Memory B cell (primary cell): ENCODE results near the gene NKD2.

Experiments used
- ATAC-seq: fragments of 150-1000 bp; cut with Tn5 transposase; 2 replicates; pipeline ENCODE4 v1.10.0; 2021; ENCODE audit warnings: low read depth, mild to moderate bottlenecking, moderate library complexity
- DNase-seq, 2 donors: peaks; one replicate each; pipeline ENCODE4 v3.0.0; 2022; ENCODE audit warnings: low spot score in 2 of 2
- H3K27ac Mint-ChIP-seq: one replicate; pipeline ENCODE4 v1.8.0; 2022; ENCODE audit warnings: mild to moderate bottlenecking, moderate library complexity, mixed read lengths
- H3K27me3 Mint-ChIP-seq: one replicate; pipeline ENCODE4 v1.8.0; 2022; ENCODE audit warnings: mixed read lengths
- H3K36me3 Mint-ChIP-seq: one replicate; pipeline ENCODE4 v1.8.0; 2022; ENCODE audit warnings: mild to moderate bottlenecking, mixed read lengths
- H3K4me1 Mint-ChIP-seq: one replicate; pipeline ENCODE4 v1.8.0; 2022; ENCODE audit warnings: mixed read lengths
- H3K4me3 Mint-ChIP-seq: one replicate; pipeline ENCODE4 v1.8.0; 2022; ENCODE audit warnings: mild to moderate bottlenecking, moderate library complexity, mixed read lengths
- H3K9me3 Mint-ChIP-seq: one replicate; pipeline ENCODE4 v1.8.0; 2022; ENCODE audit warnings: mixed read lengths

The NKD2 gene

DNA sequence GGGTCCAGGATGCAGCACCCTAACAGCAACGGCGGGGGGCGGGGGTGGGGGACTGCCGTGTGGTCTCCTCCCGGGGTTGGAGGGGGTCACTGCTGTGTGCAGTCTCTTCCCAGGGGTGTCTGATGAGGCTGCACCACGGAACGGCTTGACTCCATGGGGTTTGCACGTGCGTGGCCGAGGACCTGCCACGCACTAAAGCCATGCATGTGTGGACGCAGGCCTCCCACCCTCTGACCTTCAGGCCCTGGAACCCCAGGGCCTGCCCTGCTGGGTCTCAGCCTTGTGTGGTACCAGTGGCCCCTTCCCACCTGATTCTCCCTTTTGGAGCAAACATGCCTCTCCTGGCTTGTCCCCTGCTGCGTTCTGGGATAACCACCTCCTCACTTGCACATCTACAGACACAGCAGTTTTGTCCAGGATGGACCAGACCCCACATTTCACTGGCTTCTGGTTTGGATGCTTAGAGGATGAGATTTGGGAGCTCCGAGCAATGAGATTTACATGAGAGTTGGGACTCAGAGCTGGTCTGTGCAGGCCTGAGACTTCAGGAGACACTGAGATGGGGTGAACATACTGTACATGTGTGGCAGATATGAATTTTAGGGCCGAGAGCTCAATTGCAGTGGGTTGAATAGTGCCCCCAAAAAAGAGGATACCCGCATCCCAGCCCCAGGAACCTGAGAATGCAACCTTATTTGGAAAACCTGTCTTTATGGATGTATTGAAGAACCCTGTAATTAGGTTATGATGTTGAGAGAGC lies 57.5 kb downstream of the NKD2 start:
- Mint-ChIP-seq H3K27me3 (no peaks in the 10 kb centered on the region), H3K9me3 (no peaks in the 10 kb centered on the region), H3K4me3 (no peak overlapping the region), H3K4me1 (no peaks in the 10 kb centered on the region), H3K27ac (no peak overlapping the region), H3K36me3 (peaks cover 13% of the 10 kb centered on the region)
- DNase-seq (no peak), ATAC-seq (no peak)

GRCh38 chr5:1066676-1067075 lies 58.1 kb downstream of the NKD2 start:
- Mint-ChIP-seq H3K4me1 (no peaks in the 10 kb centered on the region), H3K27me3 (no peaks in the 10 kb centered on the region), H3K9me3 (no peaks in the 10 kb centered on the region), H3K4me3 (no peak overlapping the region), H3K27ac (no peak overlapping the region), H3K36me3 (peaks cover 13% of the 10 kb centered on the region)
- ATAC-seq (no peak), DNase-seq (no peak)

DNA sequence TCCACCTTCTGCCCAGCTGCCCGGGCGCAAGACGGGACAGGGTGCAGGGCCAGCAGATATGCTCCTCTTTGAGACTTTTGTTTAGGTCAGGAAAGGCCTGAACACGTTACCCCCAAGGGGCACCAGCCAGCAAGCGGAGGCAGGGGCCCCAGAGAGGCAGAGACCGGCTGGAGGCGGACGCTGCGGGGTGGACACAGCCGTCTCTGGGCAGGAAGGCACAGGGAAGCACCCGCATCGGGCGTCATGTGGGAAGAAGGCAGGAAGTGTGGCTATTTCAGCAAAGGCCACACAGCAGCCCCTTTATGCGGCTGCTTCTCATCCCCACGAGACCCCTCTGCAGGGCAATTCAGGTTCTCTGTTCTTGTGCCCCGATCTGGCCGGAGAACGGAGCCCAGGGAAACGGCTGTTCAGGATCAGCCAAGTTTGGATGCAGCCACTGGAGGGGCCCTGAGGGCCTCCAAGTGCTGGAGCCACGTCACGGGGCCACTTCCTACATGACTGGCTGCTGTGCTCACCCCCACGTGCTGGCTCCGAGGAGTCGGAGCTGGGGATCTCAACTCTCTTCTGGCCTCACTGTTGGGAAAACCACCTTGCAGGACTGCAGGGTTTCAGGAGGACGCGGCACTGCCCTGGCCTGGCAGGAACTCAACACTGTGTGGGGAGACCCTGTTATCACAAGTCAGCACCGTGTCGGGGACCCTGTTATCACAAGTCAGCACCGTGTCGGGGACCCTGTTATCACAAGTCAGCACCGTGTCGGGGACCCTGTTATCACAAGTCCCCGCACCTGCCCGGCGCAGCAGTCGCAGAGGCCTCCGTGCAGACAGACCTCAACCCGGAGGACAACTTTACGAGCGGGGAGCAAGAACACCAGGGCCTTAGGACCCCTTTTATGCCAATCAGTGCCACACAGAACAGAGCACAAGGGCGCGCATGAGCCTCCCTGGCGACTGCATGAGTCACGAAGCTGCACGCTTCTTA lies 58.8 kb downstream of the NKD2 start:
- ATAC-seq (no peak), DNase-seq (no peak)
- Mint-ChIP-seq H3K27ac (no peak overlapping the region), H3K36me3 (peaks cover 13% of the 10 kb centered on the region), H3K4me1 (no peaks in the 10 kb centered on the region), H3K9me3 (no peaks in the 10 kb centered on the region), H3K4me3 (no peak overlapping the region), H3K27me3 (no peaks in the 10 kb centered on the region)

DNA sequence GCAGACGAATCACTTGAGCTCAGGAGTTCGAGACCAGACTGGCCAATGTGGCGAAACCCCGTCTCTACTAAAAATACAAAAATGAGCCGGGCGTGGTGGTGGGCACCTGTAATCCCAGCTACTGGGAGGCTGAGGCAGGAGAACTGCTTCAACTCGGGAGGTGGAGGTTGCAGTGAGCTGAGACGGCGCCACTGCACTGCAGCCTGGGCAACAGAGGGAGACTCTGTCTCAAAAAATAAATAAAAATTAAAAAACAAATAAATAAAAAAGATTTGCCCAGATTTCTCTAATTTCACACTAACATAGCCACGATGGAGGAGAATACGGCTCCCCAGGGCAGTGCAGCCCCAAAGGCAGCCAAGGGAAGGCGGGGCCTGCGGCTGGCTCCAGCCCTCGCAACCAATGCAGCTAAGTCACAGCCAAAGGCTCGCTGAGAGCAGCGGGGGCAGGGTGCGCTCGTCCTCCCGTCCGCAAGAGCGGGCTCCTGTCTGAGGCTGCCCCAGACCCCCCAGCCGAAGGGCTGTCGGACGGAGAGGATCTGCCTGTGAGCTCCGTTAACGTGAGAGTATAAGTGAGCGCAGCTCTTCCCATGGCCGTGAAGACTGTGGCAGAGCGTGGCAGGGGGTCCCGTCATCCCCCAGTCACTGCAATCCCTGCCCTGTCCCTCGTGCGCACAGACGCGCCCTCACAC lies 59.7 kb downstream of the NKD2 start:
- Mint-ChIP-seq H3K27ac (no peak overlapping the region), H3K27me3 (no peaks in the 10 kb centered on the region), H3K4me1 (no peaks in the 10 kb centered on the region), H3K36me3 (peaks cover 13% of the 10 kb centered on the region), H3K4me3 (no peak overlapping the region), H3K9me3 (no peaks in the 10 kb centered on the region)
- ATAC-seq: no peak
- DNase-seq: no peak

DNA sequence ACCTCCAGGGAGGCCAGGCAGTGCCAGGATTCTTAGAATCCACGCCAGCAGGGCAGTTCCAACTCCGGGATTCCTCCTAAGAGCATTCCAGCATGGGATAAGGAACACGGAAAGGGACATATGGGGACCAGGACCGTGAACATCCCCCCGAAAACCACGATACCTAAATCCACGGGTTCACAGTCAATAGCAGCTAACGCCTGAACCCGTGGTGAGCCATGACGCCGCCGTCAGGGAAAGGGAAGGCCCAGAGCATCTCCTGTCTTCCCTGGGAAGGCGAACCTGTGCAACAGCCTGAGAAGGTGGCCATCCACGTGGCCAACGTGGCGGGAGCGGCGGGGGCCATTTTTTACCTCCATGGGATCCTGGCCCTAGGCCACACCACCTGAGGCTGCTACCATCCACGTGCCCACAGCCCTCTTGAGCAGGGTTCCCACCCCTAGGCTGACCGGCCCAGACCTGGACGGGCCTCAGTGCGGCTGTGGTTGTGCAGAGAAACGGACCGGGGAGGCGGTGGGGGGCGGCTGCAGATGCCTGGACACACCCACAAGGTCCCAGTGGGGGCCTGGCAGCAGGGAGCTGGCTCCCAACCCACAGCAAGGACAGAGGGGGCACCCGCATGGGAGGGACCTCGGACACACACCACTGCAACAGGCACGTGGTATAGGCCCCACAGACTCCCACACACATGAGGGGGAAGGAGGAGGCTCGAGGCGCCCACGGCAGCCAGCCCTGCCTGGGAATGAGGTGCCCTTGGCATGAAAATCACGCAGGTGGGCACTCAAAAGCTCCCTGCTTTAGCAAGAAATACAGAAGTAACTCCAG lies 60.5 kb downstream of the NKD2 start:
- DNase-seq: no peak
- ATAC-seq: no peak
- no peak overlapping the region for H3K4me3 Mint-ChIP-seq
- no peak overlapping the region for H3K27ac Mint-ChIP-seq
- no peaks in the 10 kb centered on the region for H3K27me3 Mint-ChIP-seq
- peaks cover 16% of the 10 kb centered on the region for H3K36me3 Mint-ChIP-seq
- H3K4me1 Mint-ChIP-seq: peaks cover 3% of the 10 kb centered on the region
- H3K9me3 Mint-ChIP-seq: no peaks in the 10 kb centered on the region

GRCh38 chr5:1069720-1070088 lies 61.1 kb downstream of the NKD2 start:
- Mint-ChIP-seq H3K9me3 (no peaks in the 10 kb centered on the region), H3K27me3 (no peaks in the 10 kb centered on the region), H3K36me3 (peaks cover 12% of the 10 kb centered on the region), H3K27ac (no peak overlapping the region), H3K4me3 (no peak overlapping the region), H3K4me1 (peaks cover 3% of the 10 kb centered on the region)
- no peak for DNase-seq
- no peak for ATAC-seq

GRCh38 chr5:1073239-1074102 lies 64.9 kb downstream of the NKD2 start:
- no peaks in the 10 kb centered on the region for H3K9me3 Mint-ChIP-seq
- peak overlapping the region; percentile 75 for H3K27ac Mint-ChIP-seq
- H3K4me1 Mint-ChIP-seq: peaks cover 3% of the 10 kb centered on the region
- no peak overlapping the region for H3K4me3 Mint-ChIP-seq
- ATAC-seq: no peak
- H3K36me3 Mint-ChIP-seq: peaks cover 8% of the 10 kb centered on the region
- H3K27me3 Mint-ChIP-seq: no peaks in the 10 kb centered on the region
- no peak for DNase-seq

GRCh38 chr5:1074226-1074625 lies 65.6 kb downstream of the NKD2 start:
- Mint-ChIP-seq H3K27ac (no peak overlapping the region), H3K36me3 (peaks cover 9% of the 10 kb centered on the region), H3K27me3 (no peaks in the 10 kb centered on the region), H3K4me1 (peaks cover 3% of the 10 kb centered on the region), H3K9me3 (no peaks in the 10 kb centered on the region), H3K4me3 (no peak overlapping the region)
- DNase-seq (no peak), ATAC-seq (no peak)

DNA sequence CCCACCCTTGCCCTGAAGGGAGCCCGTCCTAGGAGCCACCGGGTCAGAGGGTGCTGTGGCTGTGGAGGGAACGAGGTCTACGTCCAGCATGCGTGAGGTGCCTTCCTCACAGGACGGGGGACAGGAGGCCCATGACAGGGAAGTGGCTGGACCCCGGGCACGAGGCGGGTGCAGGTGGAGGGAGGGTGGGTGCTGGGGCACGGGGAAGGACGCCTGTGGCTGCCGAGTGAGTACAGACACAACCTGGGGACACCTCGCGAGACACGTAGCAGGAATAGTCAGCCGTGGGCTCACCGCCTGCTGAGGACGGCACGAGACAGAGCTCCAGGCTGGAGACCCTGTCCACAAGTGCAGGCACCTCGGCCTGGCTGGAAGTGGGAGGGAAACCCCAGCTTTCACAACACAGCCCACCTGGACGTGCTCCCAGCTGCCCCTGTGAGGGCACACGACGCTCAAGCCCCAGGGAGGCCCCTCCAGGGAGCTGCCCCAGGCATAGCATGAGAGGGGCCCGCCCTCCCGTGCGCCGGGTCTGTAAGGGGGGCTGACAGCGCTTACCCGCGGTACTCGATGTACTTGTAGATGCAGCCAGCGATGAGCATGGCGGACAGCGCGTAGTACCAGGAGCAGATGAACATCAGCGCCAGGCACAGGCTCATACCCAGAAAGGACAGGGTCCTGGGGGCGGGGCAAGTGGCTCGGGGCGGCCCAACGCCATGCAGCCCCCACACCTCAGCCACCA lies 66.4 kb downstream of the NKD2 start:
- no peaks in the 10 kb centered on the region for H3K27me3 Mint-ChIP-seq
- H3K36me3 Mint-ChIP-seq: peaks cover 9% of the 10 kb centered on the region
- H3K27ac Mint-ChIP-seq: no peak overlapping the region
- no peaks in the 10 kb centered on the region for H3K9me3 Mint-ChIP-seq
- DNase-seq: no peak
- no peak overlapping the region for H3K4me3 Mint-ChIP-seq
- peaks cover 3% of the 10 kb centered on the region for H3K4me1 Mint-ChIP-seq
- ATAC-seq: no peak

DNA sequence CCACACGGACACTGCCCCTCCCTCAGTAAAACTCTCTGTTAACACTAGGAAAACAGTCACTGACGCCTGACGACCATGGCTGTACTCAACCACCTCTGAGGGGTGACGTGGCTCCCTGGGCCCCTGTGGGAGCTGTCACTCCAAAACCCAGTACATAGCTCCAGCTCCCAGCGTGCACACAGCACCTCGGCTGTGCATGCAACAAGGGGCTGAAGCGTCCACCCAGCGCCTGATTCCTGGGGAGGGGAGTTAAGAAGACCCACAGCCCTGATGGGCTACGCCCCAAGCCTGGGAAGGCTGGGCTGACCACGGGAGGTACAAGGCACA lies 66.9 kb downstream of the NKD2 start:
- H3K4me1 Mint-ChIP-seq: peaks cover 3% of the 10 kb centered on the region
- H3K4me3 Mint-ChIP-seq: no peak overlapping the region
- H3K27me3 Mint-ChIP-seq: no peaks in the 10 kb centered on the region
- no peaks in the 10 kb centered on the region for H3K9me3 Mint-ChIP-seq
- peaks cover 9% of the 10 kb centered on the region for H3K36me3 Mint-ChIP-seq
- no peak for ATAC-seq
- no peak for DNase-seq
- H3K27ac Mint-ChIP-seq: no peak overlapping the region

GRCh38 chr5:1075931-1076330 lies 67.3 kb downstream of the NKD2 start:
- ATAC-seq (no peak), DNase-seq (no peak)
- no peaks in the 10 kb centered on the region for H3K9me3 Mint-ChIP-seq
- H3K27me3 Mint-ChIP-seq: no peaks in the 10 kb centered on the region
- no peak overlapping the region for H3K4me3 Mint-ChIP-seq
- H3K36me3 Mint-ChIP-seq: peaks cover 11% of the 10 kb centered on the region
- H3K4me1 Mint-ChIP-seq: peaks cover 3% of the 10 kb centered on the region
- no peak overlapping the region for H3K27ac Mint-ChIP-seq

GRCh38 chr5:1076406-1076805 lies 67.8 kb downstream of the NKD2 start:
- peaks cover 3% of the 10 kb centered on the region for H3K4me1 Mint-ChIP-seq
- H3K27me3 Mint-ChIP-seq: no peaks in the 10 kb centered on the region
- peaks cover 16% of the 10 kb centered on the region for H3K36me3 Mint-ChIP-seq
- no peak overlapping the region for H3K27ac Mint-ChIP-seq
- H3K4me3 Mint-ChIP-seq: no peak overlapping the region
- no peak for ATAC-seq
- H3K9me3 Mint-ChIP-seq: no peaks in the 10 kb centered on the region
- no peak for DNase-seq
